HepG2 (cell line): Measurements from ENCODE around the gene PDSS2.

ENCODE experiments used
- MAFG ChIP-seq: sonication (generic); formaldehyde crosslinking; IDR thresholded peaks from 2 replicates; pipeline ENCODE4 v1.5.1; 2020; ENCODE audit warnings: mild to moderate bottlenecking, missing genetic modification reagents
- MXD4 ChIP-seq: IDR thresholded peaks from 2 replicates; pipeline ENCODE4 v1.6.1; 2016; ENCODE audit warnings: mild to moderate bottlenecking, missing biosample characterization, missing genetic modification reagents
- PCBP1 ChIP-seq: fragments of 200-400 bp; formaldehyde crosslinking; IDR thresholded peaks from 2 replicates; pipeline ENCODE4 v1.6.1; 2017; ENCODE audit warnings: mild to moderate bottlenecking, low read depth, low read length, borderline replicate concordance
- POLR2AphosphoS2 ChIP-seq: IDR thresholded peaks from 2 replicates; pipeline ENCODE4 v1.6.1; 2011; ENCODE audit warnings: low read depth, low read length, improper control_type of control experiment
- RFXANK ChIP-seq: IDR thresholded peaks from 2 replicates; pipeline ENCODE4 v1.6.1; 2016
- SIN3B ChIP-seq: fragments of 150-350 bp; IDR thresholded peaks from 2 replicates; pipeline ENCODE4 v1.6.1; 2014; ENCODE audit warnings: low read length
- TCF12 ChIP-seq, 2 experiments: fragments of 450-650 bp in 1 of 2; sonication (generic) in 1 of 2; formaldehyde crosslinking in 1 of 2; IDR thresholded peaks; 2 replicates each; pipeline versions ENCODE4 v1.6.1 to v1.8.0; 2017 to 2022; ENCODE audit warnings: antibody characterized with exemption in 1 of 2, mild to moderate bottlenecking in 1 of 2, missing genetic modification reagents in 1 of 2, moderate library complexity in 1 of 2
- YY1 ChIP-seq: IDR thresholded peaks from 2 replicates; pipeline ENCODE4 v1.6.1; 2011; ENCODE audit warnings: low read length, low read depth, moderate library complexity, mild to moderate bottlenecking; ENCODE audit not compliant: insufficient read depth, insufficient replicate concordance
- ZNF629 ChIP-seq: sonication (generic); formaldehyde crosslinking; conservative IDR thresholded peaks from 2 replicates; pipeline ENCODE4 v1.5.0; 2020; ENCODE audit warnings: missing genetic modification reagents
- TF ChIP-seq, protein P1 (sequence below): sonication (generic); formaldehyde crosslinking; IDR thresholded peaks from 2 replicates; pipeline ENCODE4 v1.5.0; 2020; ENCODE audit warnings: mild to moderate bottlenecking, missing genetic modification reagents, moderate library complexity
- TF ChIP-seq, protein P2 (sequence below): sonication (generic); formaldehyde crosslinking; IDR thresholded peaks from 2 replicates; pipeline ENCODE4 v1.4.0; 2020; ENCODE audit warnings: missing genetic modification reagents

DNA sequence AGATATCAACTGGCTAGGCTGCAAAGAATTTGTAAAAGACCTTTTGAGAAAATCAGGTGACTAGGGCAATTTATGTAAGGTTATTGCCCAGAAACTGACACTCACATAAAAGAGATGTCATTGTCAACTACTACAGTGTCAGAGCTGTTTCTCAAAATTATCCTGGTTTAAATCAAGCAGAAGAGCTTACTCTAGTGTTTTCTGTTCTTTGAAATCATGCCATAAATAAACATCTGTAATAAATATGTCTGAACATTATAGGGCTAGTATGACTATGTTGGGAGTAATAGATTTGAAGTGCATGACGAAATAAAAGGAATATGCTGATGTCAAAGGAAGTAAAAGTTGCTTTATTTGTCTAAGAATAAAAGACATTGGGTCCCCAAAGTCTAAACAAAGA, 11.0 kb upstream of the PDSS2 start:
- TF ChIP-seq SIN3B (no peak), YY1 (no peak), TCF12 (IDR thresholded peaks at IDR 0.05) (no peak), TCF12 (CRISPR knock-in tag; IDR thresholded peaks at IDR 0.05) (no peak), MXD4 (CRISPR knock-in tag) (no peak), MAFG (no peak), RFXANK (CRISPR knock-in tag) (no peak), PCBP1 (no peak), POLR2AphosphoS2 (no peak), ZNF629 (CRISPR knock-in tag) (no peak)
- TF ChIP-seq, protein P1, sequence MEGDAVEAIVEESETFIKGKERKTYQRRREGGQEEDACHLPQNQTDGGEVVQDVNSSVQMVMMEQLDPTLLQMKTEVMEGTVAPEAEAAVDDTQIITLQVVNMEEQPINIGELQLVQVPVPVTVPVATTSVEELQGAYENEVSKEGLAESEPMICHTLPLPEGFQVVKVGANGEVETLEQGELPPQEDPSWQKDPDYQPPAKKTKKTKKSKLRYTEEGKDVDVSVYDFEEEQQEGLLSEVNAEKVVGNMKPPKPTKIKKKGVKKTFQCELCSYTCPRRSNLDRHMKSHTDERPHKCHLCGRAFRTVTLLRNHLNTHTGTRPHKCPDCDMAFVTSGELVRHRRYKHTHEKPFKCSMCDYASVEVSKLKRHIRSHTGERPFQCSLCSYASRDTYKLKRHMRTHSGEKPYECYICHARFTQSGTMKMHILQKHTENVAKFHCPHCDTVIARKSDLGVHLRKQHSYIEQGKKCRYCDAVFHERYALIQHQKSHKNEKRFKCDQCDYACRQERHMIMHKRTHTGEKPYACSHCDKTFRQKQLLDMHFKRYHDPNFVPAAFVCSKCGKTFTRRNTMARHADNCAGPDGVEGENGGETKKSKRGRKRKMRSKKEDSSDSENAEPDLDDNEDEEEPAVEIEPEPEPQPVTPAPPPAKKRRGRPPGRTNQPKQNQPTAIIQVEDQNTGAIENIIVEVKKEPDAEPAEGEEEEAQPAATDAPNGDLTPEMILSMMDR (CRISPR knock-in tag) = no peak
- TF ChIP-seq, protein P2, sequence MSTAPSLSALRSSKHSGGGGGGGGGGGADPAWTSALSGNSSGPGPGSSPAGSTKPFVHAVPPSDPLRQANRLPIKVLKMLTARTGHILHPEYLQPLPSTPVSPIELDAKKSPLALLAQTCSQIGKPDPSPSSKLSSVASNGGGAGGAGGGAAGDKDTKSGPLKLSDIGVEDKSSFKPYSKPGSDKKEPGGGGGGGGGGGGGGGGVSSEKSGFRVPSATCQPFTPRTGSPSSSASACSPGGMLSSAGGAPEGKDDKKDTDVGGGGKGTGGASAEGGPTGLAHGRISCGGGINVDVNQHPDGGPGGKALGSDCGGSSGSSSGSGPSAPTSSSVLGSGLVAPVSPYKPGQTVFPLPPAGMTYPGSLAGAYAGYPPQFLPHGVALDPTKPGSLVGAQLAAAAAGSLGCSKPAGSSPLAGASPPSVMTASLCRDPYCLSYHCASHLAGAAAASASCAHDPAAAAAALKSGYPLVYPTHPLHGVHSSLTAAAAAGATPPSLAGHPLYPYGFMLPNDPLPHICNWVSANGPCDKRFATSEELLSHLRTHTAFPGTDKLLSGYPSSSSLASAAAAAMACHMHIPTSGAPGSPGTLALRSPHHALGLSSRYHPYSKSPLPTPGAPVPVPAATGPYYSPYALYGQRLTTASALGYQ (CRISPR knock-in tag) = no peak
